GM18867 (cell line): Measurements from ENCODE around the gene TMA7B.

Experiments used
- ATAC-seq: cut with Tn5 transposase; IDR thresholded peaks from one replicate; pipeline ENCODE4 v1.9.1; 2021; ENCODE audit warnings: mild to moderate bottlenecking, moderate library complexity; ENCODE audit not compliant: unreplicated experiment

Gene TMA7B

DNA sequence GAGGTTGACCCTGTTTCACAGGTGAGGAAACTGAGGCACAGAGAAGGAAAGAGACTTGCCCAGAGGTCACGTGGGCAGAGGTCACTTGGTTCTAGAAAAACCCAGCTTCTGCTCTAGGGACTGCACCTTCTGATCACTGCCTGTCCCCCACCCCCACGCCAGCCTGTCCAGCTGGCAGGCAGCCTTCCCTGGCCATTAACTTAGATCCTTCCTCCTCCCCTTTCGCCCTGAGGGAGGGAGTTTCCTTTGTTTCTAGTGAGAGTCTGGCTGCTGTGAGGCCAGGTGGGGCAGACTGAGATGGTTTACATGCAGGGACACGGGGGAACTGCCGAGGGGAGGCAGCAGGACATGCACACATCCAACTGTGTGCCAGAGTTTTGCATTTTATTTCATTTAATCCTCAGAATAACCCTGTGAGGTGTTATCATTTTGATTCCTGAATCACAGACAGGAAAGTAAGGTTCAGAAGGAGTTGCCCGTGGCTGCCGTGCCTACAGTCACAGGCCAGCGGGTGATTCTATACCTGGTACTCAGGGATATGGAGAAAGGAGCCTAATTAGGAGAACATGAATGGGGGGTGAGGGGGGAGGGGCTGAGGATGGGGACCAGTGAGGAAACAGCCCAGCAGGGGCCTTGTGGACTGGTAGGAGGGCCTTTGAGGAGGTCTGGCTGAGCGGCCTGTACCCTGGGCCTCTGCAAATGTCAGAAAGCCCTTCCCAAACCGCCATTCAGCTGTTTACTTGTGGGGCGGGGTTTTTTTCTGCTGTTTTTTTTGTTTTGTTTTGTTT, 37.9 kb downstream of the TMA7B start:
- no peak for ATAC-seq

DNA sequence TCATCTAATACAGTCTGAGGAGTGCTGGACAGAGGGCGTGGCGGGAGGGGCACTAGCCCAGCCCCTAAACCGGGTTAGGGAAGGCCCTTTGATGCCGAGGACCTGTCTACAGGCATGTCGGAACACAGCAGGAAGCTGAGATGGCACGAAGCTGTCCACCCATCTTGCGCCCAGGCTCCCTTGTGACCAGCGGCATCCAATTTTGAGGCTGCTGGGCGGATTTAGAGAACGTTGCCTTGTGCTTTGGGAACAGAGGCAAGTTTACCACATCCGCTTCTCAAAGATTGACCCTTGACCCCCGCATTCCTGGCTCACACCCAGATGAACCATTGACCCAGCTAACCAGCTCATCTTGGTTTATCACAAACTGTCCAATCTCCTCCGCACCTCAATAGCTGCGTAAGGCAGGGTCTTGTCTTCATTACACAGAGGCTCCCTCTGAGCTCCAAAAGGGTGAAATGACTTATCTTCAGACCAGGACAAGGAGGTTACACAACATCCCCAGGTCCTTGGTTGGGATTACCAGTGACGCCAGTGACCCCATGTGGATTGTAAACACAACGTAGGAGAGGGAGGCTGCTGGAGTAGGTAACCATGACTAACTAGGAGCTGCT, 39.1 kb downstream of the TMA7B start:
- no peak for ATAC-seq

DNA sequence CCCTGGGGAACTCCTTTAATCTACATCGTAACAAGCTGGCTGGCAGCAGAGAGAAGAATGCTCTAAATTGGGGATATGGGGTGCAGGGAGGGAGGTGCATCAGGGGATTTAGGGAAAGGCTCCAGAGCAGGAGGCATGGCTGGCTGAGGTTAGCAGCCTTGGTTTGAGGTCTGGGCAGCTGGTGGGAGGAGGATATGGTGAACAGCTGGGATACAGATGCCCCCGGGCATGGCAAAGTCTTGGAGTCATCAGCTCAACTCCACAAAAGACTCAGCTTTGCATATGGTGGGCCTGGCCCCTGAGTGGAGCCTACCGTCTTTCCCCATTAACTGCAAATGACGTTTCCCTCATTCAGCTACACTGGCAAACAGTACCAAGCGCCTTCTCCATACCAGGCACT, 40.0 kb downstream of the TMA7B start:
- ATAC-seq = no peak

DNA sequence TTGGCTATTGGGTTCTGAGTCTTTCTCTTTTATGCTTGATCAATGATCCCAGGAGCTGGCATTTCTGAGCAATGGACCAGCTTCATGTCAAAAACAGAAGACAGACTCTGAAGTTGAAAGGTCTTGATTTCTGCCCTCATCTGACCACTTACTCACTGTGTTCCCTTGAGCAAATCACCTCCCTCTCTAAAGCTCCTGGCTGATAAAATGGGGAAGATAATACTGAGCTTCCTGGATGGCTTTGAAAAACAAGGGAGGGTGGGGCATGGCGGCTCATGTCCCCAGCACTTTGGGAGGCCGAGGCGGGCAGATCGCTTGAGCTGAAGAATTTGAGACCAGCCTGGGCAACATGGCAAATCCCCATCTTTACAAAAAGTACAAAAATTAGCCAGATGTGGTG, 40.9 kb downstream of the TMA7B start:
- no peak for ATAC-seq

DNA sequence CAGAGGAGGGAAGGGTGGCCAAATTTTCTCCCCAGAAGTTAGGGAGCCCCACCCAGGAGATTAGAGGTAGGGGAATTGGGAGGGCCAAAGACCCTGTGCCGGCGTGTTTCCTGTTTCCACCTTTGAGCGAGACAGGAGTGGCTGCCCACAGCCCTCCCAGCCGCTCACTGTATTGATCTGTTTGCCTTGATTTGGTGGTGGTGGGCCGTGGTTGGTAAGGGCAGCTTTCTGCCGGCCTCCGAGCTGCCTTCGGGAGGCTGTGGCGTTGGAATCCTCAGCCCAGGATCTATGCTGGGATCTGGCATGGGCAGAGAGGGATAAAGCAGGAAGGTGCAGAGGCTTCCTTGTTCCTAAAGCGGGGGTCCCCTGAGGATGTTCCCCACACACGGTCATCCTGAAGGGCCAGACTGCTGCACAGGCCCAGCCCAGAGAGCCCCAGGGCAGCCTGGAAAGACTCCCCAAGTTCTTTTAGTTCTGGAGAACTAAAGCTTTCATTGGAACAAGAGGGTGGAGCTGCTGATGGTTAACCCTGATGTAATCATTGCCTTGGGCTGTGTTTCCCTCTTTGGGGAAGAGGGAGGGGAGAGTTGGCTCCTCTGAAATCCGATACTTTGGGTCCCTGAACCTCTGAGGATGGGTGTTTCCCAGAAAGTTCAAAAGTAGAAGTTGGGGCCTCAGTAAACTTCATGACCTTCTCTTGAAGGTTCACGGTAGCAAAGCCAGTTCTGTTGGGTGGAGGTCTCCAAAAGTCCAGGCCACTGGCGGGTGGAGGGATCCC, 41.8 kb downstream of the TMA7B start:
- no peak for ATAC-seq

DNA sequence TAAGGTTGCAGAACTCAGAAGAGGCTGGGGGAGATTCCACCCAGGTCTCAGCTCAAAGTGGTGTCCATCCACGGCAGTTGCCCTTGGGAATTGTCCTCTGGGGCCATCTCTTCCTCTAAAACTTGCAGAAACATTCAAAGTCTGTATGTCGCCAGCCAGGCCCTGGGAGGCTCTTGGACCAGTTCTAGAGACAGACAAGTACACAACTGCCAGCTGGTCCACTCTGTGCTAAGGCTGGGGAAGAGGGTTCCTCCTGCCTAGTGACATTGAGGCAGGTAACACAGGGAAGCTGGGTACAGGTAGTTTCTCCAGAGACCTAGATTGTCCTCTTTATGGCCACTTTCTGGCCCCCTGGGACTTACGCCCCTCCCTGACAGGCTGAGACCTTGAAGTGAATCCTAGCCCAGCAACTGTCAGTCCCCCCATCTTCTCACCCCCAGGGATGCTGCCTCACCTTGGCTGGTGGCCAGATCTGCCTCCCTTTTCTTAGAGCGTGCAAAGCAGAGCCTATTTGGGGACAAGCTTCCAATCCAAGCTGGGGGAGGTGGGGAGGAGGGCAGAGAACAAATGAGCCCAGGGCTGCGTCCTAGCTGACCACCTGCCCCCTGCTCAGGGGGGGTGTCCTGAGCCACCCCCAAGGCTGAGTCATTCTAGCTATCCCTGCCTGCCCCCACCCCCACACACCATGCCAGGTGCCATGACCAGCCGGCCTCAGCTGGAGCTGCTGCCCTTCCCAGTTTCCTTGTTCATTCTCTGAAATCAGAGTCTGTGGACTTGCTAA, 42.9 kb downstream of the TMA7B start:
- ATAC-seq = no peak

DNA sequence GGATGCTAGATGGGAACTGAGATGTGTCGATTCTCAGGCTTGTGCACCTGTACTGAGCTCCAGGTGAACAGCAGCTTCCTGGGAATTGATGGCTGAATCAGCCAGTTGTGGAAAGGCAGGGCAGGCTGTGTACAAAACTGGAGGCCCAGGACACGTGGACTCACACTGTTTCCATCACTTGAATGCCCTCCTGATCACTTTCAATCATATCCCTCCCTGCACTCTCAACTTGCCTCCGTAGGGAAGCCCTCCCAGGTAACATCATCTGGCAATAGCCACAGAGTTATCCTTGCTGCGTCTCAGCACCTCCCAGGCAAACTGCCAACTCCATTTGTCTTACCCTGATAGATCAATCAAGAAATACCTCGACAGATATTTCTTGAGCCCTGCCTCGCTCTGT, 44.6 kb downstream of the TMA7B start:
- ATAC-seq = no peak

DNA sequence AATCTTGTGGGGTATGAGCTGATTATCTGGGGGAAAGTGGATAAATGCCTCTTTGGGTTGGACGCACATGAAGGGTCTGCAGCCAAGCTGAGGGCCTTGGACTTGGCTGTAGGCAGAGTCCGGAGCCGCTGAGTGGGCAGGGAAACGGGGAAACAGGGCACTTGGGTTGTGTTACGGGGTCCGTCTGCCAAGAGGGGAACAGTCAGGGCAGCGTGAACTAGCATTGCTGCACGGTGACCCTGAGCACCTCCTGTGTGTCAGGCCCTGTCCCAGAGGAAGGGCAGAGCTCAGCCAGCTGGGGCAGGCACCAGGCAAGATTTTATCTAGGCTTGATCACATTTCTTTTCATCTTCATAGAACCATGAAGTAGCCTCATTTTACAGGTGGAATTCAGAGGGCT, 46.4 kb downstream of the TMA7B start:
- no peak for ATAC-seq

DNA sequence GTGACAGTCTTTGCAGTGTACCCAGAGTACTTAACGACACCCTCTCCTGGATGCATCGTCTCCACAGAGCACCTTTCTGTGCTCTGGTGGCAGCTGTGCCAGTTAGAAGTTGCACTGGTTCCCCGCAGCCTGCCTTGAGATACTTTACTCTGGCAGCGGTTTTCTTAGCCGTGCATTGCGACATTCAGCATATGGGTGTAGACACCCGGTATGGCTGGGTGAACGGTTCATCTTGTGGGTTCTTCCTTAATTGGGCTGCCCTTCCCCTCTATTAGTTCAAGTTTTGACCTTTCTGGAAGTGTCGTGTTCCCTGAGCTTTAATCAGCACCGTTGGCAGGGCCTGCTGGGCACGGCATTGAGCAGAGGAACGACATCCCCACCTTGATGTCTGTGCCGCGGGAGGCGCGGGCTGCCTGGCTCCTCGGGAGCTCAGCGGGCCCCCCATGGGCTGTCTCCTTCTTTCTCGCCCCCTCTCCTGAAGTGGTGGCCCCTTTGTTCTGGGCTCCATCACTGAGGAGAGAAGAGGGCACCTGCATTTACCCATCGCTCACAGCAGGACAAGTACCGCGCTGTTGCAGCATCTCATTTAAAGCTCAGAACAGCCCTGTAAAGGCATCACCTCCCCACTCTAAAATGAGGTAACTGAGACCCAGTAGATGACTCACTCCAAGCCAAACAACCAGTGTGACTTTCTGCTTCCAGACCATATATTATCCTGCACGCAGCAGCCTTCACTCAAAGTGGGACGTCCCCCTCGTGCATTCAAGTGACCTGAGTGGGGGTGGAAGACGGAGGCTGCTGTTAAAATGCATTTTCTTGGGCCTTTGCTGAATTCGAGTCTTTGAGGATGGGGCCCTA, 47.9 kb downstream of the TMA7B start:
- ATAC-seq = no peak

DNA sequence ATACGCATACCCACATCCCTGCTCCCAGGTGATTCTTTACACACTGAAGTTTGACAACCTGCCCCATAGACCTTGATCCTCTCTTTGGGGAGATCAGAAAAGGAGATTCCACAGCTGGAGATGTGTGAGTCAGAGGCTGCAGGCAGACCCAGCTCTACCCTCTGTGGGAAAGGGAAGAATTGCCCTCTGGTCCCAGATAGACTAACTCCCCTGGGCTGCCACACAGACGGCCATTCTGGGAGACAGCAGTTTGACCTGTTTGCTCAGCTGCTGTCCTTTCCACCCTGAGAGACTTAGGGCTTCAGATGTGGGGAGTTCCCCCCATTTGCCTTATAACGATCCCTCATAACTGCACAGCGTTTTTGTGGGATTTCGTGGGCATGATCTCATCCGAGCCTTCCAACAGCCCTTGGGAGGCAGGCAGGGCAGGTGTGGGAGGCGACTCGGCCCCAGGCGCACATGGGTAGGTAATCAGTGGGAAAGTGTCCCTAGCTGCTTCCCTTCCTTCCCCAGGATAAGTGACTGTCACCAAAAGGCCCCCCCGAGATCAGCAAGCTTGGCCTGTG, 48.6 kb downstream of the TMA7B start:
- ATAC-seq = no peak

DNA sequence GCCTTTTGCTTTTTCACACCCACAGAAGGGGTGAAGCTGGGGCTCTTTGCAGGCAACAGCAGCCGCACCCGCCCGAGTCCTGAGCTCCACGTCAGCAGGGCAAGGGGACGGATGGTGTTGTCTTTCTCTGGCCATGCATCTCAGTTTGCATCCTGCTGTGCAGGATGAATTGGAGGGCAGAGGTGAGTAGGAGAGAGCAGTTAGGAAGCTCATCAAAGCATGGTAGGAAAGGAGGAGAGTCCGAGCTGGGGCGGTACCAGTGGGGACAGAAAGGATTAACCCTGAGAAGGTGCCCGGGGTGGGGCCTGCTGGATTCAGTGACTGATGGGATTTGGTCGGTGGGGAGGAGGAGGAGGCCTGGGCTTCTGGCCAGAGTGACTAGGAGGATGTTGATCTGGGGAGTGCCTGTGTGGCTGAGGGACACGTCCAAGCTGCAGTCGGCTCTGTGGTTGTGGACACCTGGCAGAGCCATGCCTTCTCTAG, 49.1 kb downstream of the TMA7B start:
- no peak for ATAC-seq

DNA sequence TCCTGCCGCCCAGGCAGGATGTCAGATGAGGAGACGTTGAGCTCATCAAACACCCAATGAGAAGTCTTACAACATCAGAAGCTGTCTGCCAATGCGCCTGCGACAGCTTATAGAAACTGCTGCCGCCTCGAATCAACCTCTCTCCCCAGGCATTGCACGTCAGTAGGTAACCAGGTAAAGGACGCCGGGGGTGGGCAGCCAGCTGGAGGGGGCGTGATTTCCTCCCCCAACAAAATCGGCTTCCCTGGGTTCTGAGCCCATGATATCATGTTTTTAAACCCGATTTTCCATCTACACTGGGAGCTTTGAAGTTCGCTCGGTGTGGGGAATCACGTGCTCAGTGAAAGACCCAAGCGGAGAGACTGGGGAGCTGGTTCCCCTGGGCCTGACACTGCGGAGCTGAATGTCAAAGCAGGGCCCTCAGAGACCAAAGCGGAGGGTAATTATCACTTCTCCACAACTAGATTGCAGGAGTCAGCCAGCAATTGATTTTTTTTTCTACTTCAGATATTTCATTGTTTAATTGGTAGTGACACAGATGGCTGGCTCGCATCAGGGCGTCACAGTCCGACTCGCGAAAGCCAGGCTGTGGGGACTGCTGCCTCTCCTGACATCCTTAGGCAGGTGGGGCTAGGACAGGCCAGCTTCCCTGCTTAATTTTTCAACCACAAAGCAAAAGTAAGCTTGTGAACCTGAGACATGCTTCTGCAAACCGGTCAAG, 49.9 kb downstream of the TMA7B start:
- ATAC-seq = no peak

DNA sequence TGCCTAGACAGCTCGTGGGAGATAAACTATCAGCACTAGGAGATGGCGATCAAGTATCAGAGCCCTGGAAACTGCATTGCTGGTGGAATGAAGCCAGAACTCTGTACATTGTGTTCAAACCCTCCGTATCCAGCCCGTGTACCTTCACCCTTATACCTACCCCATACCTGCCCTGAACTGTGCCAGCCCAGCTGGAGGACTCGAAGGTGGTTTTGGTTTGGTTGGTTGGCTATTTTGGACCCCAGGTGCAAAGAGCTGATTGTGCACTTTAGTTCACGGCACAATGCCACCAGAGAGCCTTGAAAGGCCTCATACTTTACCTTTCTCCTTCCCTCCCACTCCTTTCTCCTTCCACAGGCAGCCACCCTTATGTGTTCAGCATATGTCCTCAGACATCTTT, 50.5 kb downstream of the TMA7B start:
- no peak for ATAC-seq
